ENCODE results near the gene RILPL2.
A peak's percentile ranks its signal among the peaks of the same experiment; 100 is the strongest.

RILPL2 gene, protein sequence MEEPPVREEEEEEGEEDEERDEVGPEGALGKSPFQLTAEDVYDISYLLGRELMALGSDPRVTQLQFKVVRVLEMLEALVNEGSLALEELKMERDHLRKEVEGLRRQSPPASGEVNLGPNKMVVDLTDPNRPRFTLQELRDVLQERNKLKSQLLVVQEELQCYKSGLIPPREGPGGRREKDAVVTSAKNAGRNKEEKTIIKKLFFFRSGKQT

DNA sequence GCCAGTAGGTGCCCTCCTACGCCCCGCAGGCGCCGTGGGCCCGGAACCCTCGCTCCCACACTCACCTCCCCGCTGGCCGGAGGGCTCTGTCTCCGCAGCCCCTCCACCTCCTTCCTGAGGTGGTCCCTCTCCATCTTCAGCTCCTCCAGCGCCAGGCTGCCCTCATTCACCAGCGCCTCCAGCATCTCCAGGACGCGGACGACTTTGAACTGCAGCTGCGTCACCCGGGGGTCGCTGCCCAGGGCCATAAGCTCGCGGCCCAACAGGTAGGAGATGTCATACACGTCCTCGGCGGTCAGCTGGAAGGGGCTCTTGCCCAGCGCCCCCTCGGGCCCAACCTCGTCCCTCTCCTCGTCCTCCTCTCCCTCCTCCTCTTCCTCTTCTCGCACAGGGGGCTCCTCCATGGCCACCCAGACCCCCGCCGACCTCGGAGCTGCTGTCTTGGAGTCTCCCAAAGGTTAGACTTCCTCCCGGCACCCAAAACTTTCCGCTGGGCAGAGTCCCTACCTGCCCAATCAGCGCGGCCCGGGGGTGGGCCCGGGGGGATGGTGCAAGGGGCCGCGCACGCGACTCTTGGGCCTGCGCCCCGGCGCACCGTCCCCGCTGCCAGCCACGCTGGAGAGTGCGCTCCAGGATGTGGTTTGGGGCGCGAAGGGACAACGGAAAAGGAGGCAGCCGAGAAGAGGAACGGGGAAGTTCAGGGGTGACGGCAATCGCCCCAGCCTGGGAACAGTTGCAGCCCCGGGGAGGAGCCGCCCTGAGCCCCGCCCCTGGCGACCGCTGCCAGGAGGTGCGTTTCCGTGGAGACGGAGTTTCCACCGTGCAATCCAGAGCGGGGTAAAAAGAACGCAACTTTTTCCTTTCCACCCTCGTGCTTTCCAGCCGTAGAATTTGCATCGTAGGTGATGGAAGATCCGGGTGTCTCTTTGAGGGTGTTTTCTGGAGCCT is at the start of gene RILPL2:
Gene RILPL2 (minus strand): TSS at position 668 of the 948 bp plus-strand sequence. CDS start 264 bp downstream, at position 404.
- peak; percentile 98 for ATAC-seq
- TF ChIP-seq TOX (CRISPR knock-in tag; IDR thresholded peaks at IDR 0.05; ENCODE audit: borderline replicate concordance) (no peak), ESRRG (CRISPR knock-in tag; IDR thresholded peaks at IDR 0.05) (no peak), ZNF565 (CRISPR knock-in tag; conservative IDR thresholded peaks at IDR 0.05; ENCODE audit: low read depth) (no peak), TCF4 (CRISPR knock-in tag; IDR thresholded peaks at IDR 0.05; ENCODE audit: borderline replicate concordance) (no peak)
- TF ChIP-seq, protein P1, sequence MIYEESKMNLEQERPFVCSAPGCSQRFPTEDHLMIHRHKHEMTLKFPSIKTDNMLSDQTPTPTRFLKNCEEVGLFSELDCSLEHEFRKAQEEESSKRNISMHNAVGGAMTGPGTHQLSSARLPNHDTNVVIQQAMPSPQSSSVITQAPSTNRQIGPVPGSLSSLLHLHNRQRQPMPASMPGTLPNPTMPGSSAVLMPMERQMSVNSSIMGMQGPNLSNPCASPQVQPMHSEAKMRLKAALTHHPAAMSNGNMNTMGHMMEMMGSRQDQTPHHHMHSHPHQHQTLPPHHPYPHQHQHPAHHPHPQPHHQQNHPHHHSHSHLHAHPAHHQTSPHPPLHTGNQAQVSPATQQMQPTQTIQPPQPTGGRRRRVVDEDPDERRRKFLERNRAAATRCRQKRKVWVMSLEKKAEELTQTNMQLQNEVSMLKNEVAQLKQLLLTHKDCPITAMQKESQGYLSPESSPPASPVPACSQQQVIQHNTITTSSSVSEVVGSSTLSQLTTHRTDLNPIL (CRISPR knock-in tag; IDR thresholded peaks at IDR 0.05; ENCODE audit: low read depth) = no peak
- TF ChIP-seq, protein P2, sequence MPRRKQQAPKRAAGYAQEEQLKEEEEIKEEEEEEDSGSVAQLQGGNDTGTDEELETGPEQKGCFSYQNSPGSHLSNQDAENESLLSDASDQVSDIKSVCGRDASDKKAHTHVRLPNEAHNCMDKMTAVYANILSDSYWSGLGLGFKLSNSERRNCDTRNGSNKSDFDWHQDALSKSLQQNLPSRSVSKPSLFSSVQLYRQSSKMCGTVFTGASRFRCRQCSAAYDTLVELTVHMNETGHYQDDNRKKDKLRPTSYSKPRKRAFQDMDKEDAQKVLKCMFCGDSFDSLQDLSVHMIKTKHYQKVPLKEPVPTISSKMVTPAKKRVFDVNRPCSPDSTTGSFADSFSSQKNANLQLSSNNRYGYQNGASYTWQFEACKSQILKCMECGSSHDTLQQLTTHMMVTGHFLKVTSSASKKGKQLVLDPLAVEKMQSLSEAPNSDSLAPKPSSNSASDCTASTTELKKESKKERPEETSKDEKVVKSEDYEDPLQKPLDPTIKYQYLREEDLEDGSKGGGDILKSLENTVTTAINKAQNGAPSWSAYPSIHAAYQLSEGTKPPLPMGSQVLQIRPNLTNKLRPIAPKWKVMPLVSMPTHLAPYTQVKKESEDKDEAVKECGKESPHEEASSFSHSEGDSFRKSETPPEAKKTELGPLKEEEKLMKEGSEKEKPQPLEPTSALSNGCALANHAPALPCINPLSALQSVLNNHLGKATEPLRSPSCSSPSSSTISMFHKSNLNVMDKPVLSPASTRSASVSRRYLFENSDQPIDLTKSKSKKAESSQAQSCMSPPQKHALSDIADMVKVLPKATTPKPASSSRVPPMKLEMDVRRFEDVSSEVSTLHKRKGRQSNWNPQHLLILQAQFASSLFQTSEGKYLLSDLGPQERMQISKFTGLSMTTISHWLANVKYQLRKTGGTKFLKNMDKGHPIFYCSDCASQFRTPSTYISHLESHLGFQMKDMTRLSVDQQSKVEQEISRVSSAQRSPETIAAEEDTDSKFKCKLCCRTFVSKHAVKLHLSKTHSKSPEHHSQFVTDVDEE (CRISPR knock-in tag; IDR thresholded peaks at IDR 0.05) = no peak

DNA sequence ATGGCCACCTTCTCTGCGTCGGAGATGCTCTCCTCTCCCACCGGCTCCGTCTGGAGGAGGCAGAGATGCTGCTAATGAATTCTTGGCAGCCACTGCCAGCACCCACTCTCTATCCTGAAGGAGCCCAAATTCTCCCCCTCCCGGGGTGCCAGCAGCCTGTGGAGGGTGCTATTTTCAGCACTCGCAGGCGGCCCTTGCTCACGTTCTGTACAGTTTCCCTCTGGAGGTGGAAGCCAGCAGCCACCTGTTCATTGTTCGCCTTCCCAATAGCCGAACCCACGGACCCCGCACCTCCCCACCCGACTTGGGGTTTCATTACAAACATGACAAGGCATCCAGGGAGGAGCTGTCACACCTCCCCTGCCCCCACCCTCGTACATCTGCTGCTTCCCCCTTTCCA is 49.3 kb upstream of the RILPL2 start:
- no peak for ATAC-seq

DNA sequence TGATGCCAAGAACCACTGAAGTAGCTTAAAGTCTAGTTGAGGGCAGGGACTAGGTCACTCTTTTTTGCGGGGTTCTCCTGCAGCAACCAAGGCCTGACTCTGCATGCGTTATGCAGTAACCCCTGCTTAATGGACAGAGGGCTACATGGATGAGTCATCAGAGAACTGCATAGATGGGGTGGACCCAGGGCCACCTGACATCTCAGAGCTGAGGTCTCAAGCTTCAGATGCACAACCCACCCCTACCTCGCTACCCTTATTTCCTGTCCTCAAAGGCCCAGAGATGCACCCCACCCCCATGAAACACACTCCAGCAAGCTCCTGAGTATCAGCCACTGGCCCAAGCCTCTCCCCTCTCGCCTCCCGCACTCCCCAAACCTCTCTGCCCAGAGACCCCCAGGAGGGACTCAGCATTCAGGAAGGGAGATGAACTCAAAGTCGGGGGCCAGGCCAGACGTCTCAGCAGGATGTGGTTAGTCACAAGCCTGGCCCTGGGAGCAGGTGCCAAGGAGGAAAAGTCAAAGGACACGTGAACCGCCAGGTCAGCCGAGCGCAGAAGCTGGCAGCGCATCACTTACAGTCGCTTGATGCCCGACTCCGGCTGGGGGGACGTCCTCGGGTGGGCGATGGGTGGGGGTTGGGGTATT is 47.2 kb upstream of the RILPL2 start:
- no peak for ATAC-seq
- TF ChIP-seq ESRRG (CRISPR knock-in tag; IDR thresholded peaks at IDR 0.05) (no peak), ZNF70 (CRISPR knock-in tag; IDR thresholded peaks at IDR 0.05) (no peak), ZNF565 (CRISPR knock-in tag; conservative IDR thresholded peaks at IDR 0.05; ENCODE audit: low read depth) (no peak), ZFP30 (CRISPR knock-in tag; IDR thresholded peaks at IDR 0.05) (no peak), TCF4 (CRISPR knock-in tag; IDR thresholded peaks at IDR 0.05; ENCODE audit: borderline replicate concordance) (no peak), BACH2 (CRISPR knock-in tag; IDR thresholded peaks at IDR 0.05; ENCODE audit: borderline replicate concordance) (no peak), RARB (CRISPR knock-in tag; IDR thresholded peaks at IDR 0.05) (no peak), TOX (CRISPR knock-in tag; IDR thresholded peaks at IDR 0.05; ENCODE audit: borderline replicate concordance) (no peak), ZC3H10 (CRISPR knock-in tag; IDR thresholded peaks at IDR 0.05) (no peak)
- TF ChIP-seq, protein P1 (CRISPR knock-in tag; IDR thresholded peaks at IDR 0.05; ENCODE audit: low read depth) = no peak
- TF ChIP-seq, protein P3, sequence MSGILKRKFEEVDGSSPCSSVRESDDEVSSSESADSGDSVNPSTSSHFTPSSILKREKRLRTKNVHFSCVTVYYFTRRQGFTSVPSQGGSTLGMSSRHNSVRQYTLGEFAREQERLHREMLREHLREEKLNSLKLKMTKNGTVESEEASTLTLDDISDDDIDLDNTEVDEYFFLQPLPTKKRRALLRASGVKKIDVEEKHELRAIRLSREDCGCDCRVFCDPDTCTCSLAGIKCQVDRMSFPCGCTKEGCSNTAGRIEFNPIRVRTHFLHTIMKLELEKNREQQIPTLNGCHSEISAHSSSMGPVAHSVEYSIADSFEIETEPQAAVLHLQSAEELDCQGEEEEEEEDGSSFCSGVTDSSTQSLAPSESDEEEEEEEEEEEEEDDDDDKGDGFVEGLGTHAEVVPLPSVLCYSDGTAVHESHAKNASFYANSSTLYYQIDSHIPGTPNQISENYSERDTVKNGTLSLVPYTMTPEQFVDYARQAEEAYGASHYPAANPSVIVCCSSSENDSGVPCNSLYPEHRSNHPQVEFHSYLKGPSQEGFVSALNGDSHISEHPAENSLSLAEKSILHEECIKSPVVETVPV (CRISPR knock-in tag; IDR thresholded peaks at IDR 0.05) = no peak

More for the DNA sequence above, 49.3 kb upstream of the RILPL2 start:
- TF ChIP-seq SNAI2 (CRISPR knock-in tag; IDR thresholded peaks at IDR 0.05) (no peak), RARB (CRISPR knock-in tag; IDR thresholded peaks at IDR 0.05) (no peak), PPARA (CRISPR knock-in tag; IDR thresholded peaks at IDR 0.05; ENCODE audit: borderline replicate concordance) (no peak), OSR1 (CRISPR knock-in tag; IDR thresholded peaks at IDR 0.05) (no peak), ARNTL (CRISPR knock-in tag; IDR thresholded peaks at IDR 0.05; ENCODE audit: borderline replicate concordance, low read depth) (no peak), CSDC2 (CRISPR knock-in tag; IDR thresholded peaks at IDR 0.05) (no peak), TCF4 (CRISPR knock-in tag; IDR thresholded peaks at IDR 0.05; ENCODE audit: borderline replicate concordance) (no peak), ZNF70 (CRISPR knock-in tag; IDR thresholded peaks at IDR 0.05) (no peak), BACH2 (CRISPR knock-in tag; IDR thresholded peaks at IDR 0.05; ENCODE audit: borderline replicate concordance) (no peak)
- TF ChIP-seq, protein P2 (CRISPR knock-in tag; IDR thresholded peaks at IDR 0.05) = no peak
- TF ChIP-seq, protein P1 (CRISPR knock-in tag; IDR thresholded peaks at IDR 0.05; ENCODE audit: low read depth) = no peak
- TF ChIP-seq, protein P4, sequence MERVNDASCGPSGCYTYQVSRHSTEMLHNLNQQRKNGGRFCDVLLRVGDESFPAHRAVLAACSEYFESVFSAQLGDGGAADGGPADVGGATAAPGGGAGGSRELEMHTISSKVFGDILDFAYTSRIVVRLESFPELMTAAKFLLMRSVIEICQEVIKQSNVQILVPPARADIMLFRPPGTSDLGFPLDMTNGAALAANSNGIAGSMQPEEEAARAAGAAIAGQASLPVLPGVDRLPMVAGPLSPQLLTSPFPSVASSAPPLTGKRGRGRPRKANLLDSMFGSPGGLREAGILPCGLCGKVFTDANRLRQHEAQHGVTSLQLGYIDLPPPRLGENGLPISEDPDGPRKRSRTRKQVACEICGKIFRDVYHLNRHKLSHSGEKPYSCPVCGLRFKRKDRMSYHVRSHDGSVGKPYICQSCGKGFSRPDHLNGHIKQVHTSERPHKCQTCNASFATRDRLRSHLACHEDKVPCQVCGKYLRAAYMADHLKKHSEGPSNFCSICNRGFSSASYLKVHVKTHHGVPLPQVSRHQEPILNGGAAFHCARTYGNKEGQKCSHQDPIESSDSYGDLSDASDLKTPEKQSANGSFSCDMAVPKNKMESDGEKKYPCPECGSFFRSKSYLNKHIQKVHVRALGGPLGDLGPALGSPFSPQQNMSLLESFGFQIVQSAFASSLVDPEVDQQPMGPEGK (CRISPR knock-in tag; IDR thresholded peaks at IDR 0.05; ENCODE audit: borderline replicate concordance) = no peak

Measured in SK-N-SH treated with all-trans-retinoic acid at 6 μM for 48 hours (cell line).